Tibial artery (tissue), 4 donors: ENCODE measurements around the gene PRLR.

Experiments
- DNase-seq, 2 donors: peaks; one replicate each; pipeline ENCODE4 v3.0.0-alpha.2; 2019
- H3K27ac ChIP-seq, 2 donors: fragments of 200-600 bp; sonication (generic) in 1 of 2; 1 replicate in 1 of 2; 2 replicates in 1 of 2; pipeline ENCODE4 v1.5.1; 2018 to 2019; ENCODE audit warnings: mild to moderate bottlenecking in 1 of 2
- H3K27me3 ChIP-seq, 2 donors: fragments of 200-600 bp; sonication (generic) in 1 of 2; one replicate each; pipeline versions ENCODE4 v1.5.1 to v1.6.0; 2016 to 2019
- H3K36me3 ChIP-seq, 3 donors: fragments of 200-600 bp; sonication (generic) in 2 of 3; one replicate each; pipeline ENCODE4 v1.5.1; 2016 to 2019; ENCODE audit warnings: mild to moderate bottlenecking in 2 of 3
- H3K4me1 ChIP-seq, 4 donors: fragments of 200-600 bp; sonication (generic) in 2 of 4; 1 replicate in 3 of 4; 2 replicates in 1 of 4; pipeline ENCODE4 v1.5.1; 2016 to 2019
- H3K4me3 ChIP-seq, 2 donors: fragments of 200-600 bp; sonication (generic) in 1 of 2; 1 replicate in 1 of 2; 2 replicates in 1 of 2; pipeline ENCODE4 v1.5.1; 2018 to 2019; ENCODE audit warnings: mild to moderate bottlenecking in 2 of 2
- H3K9me3 ChIP-seq, 3 donors: fragments of 200-600 bp; sonication (generic) in 1 of 3; one replicate each; pipeline ENCODE4 v1.5.1; 2016 to 2019
- intact Hi-C: fragments of 100-400 bp; cut with DNase I; formaldehyde crosslinking; loops from one replicate; pipeline ENCODE4 v1.15.0; 2023; ENCODE audit warnings: low total_unique reads
- TF ChIP-seq, protein P1 (sequence below), 2 experiments: fragments of 200-600 bp in 1 of 2; fragments of 450-650 bp in 1 of 2; IDR thresholded peaks; one replicate each; pipeline ENCODE4 v1.5.1; 2017 to 2019; ENCODE audit warnings: antibody characterized with exemption in 2 of 2, mild to moderate bottlenecking in 1 of 2, moderate library complexity in 1 of 2

PRLR gene

DNA sequence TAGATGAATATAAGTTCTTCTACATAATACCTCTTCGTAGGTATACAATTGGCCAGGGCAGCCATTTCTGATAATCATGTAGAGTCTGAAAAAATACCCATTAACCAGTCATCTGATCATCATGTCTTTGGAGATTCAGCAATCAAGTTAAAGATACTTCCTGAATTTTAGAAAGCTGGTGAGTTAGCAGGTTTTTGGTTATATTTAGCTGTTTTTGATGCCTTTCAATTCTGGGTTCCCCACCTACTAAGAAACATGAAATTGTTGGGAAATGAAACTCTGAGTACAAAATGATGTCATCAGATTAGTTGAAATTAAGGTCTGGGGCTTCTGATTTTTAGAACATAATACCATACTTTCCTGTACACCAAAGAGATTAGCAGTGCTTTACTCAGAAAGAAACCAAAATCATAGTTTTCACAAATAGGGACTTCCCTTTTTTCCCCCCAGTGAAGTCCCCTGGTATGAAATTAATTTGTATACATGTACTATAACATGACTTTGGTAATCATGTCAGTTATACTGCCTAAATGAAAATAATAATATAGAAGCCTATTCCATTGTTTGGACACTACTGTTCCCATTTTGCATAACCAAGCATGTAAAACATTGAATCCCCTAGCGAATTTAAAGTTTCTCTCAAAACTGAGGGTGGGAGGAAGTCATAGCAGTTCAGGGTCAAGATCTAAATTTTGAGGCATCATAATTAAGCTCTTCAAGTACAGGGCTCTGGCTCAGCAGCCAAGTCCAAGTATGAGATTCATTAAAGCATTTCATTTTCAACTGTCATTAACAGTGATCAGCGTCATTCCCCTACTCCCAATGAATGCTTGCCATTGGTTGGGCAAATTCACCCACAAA, 17.9 kb downstream of the PRLR start:
- TF ChIP-seq, protein P1, sequence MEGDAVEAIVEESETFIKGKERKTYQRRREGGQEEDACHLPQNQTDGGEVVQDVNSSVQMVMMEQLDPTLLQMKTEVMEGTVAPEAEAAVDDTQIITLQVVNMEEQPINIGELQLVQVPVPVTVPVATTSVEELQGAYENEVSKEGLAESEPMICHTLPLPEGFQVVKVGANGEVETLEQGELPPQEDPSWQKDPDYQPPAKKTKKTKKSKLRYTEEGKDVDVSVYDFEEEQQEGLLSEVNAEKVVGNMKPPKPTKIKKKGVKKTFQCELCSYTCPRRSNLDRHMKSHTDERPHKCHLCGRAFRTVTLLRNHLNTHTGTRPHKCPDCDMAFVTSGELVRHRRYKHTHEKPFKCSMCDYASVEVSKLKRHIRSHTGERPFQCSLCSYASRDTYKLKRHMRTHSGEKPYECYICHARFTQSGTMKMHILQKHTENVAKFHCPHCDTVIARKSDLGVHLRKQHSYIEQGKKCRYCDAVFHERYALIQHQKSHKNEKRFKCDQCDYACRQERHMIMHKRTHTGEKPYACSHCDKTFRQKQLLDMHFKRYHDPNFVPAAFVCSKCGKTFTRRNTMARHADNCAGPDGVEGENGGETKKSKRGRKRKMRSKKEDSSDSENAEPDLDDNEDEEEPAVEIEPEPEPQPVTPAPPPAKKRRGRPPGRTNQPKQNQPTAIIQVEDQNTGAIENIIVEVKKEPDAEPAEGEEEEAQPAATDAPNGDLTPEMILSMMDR (IDR thresholded peaks at IDR 0.05) = no peak
- Histone ChIP-seq H3K9me3 (no peaks in the 10 kb centered on the region), H3K27ac (no peak overlapping the region), H3K4me3 (no peak overlapping the region), H3K36me3 (no peaks in the 10 kb centered on the region), H3K27me3 (no peaks in the 10 kb centered on the region), H3K4me1 (no peaks in the 10 kb centered on the region)
- intact Hi-C loops = no loop called here
- no peak for DNase-seq

DNA sequence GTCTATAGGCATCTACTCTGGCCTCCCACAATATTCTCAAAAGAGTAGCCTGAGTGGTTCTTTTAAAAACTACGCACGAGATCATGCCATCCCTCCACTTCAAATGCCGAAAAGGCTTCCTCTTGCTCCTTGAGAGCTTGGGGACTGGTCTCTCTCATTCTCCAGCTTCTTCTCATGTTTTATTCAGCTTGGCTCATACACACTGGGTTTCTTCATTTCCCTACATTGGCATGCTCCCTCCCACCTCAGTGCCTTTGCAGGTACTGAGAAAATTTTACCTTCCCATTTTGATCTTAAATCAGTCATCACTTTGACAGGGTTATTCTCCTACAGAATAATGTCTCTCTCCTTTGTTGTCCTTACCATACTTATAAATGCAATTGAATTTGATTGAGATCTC, 20.4 kb downstream of the PRLR start:
- Histone ChIP-seq H3K36me3 (no peaks in the 10 kb centered on the region), H3K27ac (no peak overlapping the region), H3K27me3 (no peaks in the 10 kb centered on the region), H3K4me1 (peaks cover 0 to 5% (median 0%) of the 10 kb centered on the region in 4 donors), H3K9me3 (no peaks in the 10 kb centered on the region), H3K4me3 (no peak overlapping the region)
- intact Hi-C loops = no loop called here
- TF ChIP-seq, protein P1 (IDR thresholded peaks at IDR 0.05) = no peak
- no peak for DNase-seq

DNA sequence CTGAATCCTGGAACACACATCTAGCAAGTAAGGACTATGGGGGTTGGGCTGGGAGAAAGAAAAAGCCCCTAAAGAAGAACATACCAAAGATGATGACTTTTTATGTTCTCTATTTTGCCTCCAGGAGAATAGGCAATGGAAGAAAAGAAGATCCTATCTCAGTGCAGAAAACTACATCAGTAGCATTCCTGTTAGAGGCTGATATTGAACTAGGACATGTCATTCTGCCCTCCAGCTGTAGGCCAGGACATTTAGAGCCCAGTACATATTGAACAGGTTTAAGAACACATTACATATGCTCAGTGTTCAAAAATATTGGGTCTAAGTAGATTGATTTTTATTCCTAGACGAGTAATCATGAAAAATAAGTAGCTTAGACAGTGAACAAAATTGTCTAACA, 24.7 kb downstream of the PRLR start:
- Histone ChIP-seq H3K27ac (no peak overlapping the region), H3K9me3 (no peaks in the 10 kb centered on the region), H3K27me3 (no peaks in the 10 kb centered on the region), H3K4me3 (no peak overlapping the region), H3K4me1 (peaks cover 0 to 5% (median 0%) of the 10 kb centered on the region in 4 donors), H3K36me3 (no peaks in the 10 kb centered on the region)
- TF ChIP-seq, protein P1 (IDR thresholded peaks at IDR 0.05) = no peak
- DNase-seq = no peak
- intact Hi-C loops = no loop called here

DNA sequence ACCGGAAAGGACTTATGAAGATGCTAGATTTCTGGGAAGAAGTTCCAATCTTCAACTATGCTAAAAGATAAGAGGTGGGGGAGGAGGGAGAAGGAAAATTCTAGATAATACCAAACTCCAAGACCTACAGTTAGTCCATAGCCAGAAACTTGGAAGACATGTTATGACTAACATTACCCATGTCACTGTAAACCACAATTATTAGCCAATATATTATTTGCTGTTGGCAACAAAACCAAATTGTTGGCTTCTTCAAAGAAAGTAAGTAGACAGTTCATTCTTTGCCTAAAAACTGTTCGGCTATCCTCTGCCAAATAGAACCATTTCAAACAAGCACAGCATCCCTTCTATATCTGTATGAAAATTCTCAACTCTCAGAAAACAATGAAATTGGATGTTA, 25.1 kb downstream of the PRLR start:
- H3K27me3 ChIP-seq = no peaks in the 10 kb centered on the region
- H3K9me3 ChIP-seq = no peaks in the 10 kb centered on the region
- TF ChIP-seq, protein P1 (IDR thresholded peaks at IDR 0.05) = no peak
- no peaks in the 10 kb centered on the region for H3K36me3 ChIP-seq
- DNase-seq = no peak
- H3K4me3 ChIP-seq = no peak overlapping the region
- intact Hi-C loops = no loop called here
- H3K4me1 ChIP-seq = peaks cover 0 to 5% (median 0%) of the 10 kb centered on the region in 4 donors
- no peak overlapping the region for H3K27ac ChIP-seq

DNA sequence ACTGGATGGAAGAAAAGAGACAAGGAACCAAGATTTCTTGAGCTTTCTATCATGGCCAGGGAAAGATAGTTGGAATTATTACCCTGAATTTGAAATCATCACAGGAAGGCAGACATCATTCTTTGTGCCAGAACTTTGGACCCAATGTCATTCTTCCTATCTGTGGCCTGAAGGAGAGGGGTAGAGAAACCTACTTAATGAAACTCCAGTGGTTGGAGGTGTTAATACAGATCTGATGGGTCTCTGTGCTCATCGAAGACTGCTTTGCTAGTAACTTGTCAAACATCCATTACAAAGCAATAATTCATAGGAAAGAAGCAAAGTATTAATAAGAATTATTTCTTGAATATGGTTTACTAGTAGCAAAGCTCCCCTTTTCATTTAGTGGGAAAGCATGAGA, 26.9 kb downstream of the PRLR start:
- Histone ChIP-seq H3K4me3 (no peak overlapping the region), H3K36me3 (no peaks in the 10 kb centered on the region), H3K27me3 (no peaks in the 10 kb centered on the region), H3K9me3 (no peaks in the 10 kb centered on the region), H3K27ac (no peak overlapping the region), H3K4me1 (peaks cover 0 to 12% (median 3%) of the 10 kb centered on the region in 4 donors)
- no peak for DNase-seq
- intact Hi-C loops = no loop called here
- TF ChIP-seq, protein P1 (IDR thresholded peaks at IDR 0.05) = no peak
